GM23248 (cell line): ENCODE results near the gene MPRIP. TPM values are rescaled to one million over a fixed set of nuclear protein-coding genes. Genes with fewer than 3 reads are reported as not detected.
A peak's percentile ranks its signal among the peaks of the same experiment; 100 is the strongest.

Source experiments
- DNase-seq: peaks from one replicate; pipeline ENCODE4 v3.0.0-alpha.2; 2015
- H2AFZ ChIP-seq: fragments of 200-600 bp; sonication (generic); 2 replicates; pipeline ENCODE4 v1.6.1; 2016; ENCODE audit warnings: antibody characterized with exemption
- H3F3A ChIP-seq: fragments of 200-600 bp; sonication (generic); 2 replicates; pipeline ENCODE4 v1.6.1; 2016; ENCODE audit warnings: mild to moderate bottlenecking, antibody characterized with exemption, mixed run types; ENCODE audit not compliant: insufficient read depth
- H3K27ac ChIP-seq: fragments of 200-600 bp; sonication (generic); 2 replicates; pipeline ENCODE4 v1.5.1; 2016; ENCODE audit warnings: mild to moderate bottlenecking
- H3K27me3 ChIP-seq: fragments of 200-600 bp; sonication (generic); replicated peaks from 2 replicates; pipeline ENCODE4 v1.6.1; 2016; ENCODE audit warnings: mild to moderate bottlenecking; ENCODE audit not compliant: insufficient read depth
- H3K36me3 ChIP-seq: fragments of 200-600 bp; sonication (generic); 2 replicates; pipeline ENCODE4 v1.6.1; 2016; ENCODE audit warnings: low read depth, mild to moderate bottlenecking
- H3K4me1 ChIP-seq: fragments of 200-600 bp; sonication (generic); 2 replicates; pipeline ENCODE4 v1.6.1; 2016; ENCODE audit warnings: mild to moderate bottlenecking; ENCODE audit not compliant: insufficient read depth
- H3K4me2 ChIP-seq: fragments of 200-600 bp; sonication (generic); one replicate; pipeline ENCODE4 v1.6.1; 2016; ENCODE audit warnings: mild to moderate bottlenecking; ENCODE audit not compliant: unreplicated experiment
- H3K4me3 ChIP-seq: fragments of 200-600 bp; sonication (generic); 2 replicates; pipeline ENCODE4 v1.5.1; 2016; ENCODE audit warnings: mild to moderate bottlenecking
- H3K79me2 ChIP-seq: fragments of 200-600 bp; sonication (generic); 2 replicates; pipeline ENCODE4 v1.6.1; 2016; ENCODE audit warnings: mild to moderate bottlenecking; ENCODE audit not compliant: insufficient read depth
- H3K9ac ChIP-seq: fragments of 200-600 bp; sonication (generic); 2 replicates; pipeline ENCODE4 v1.6.1; 2016; ENCODE audit warnings: mild to moderate bottlenecking
- H3K9me2 ChIP-seq: fragments of 200-600 bp; sonication (generic); 2 replicates; pipeline ENCODE4 v1.6.1; 2016; ENCODE audit warnings: mixed run types, mild to moderate bottlenecking, moderate library complexity; ENCODE audit not compliant: insufficient read depth
- H3K9me3 ChIP-seq: fragments of 200-600 bp; sonication (generic); one replicate; pipeline ENCODE4 v1.6.1; 2017; ENCODE audit warnings: low read depth
- H4K20me1 ChIP-seq: fragments of 200-600 bp; sonication (generic); 2 replicates; pipeline ENCODE4 v1.6.0; 2016; ENCODE audit not compliant: insufficient read depth
- EZH2 ChIP-seq: fragments of 200-600 bp; sonication (generic); IDR thresholded peaks from 2 replicates; pipeline ENCODE4 v1.6.1; 2018; ENCODE audit warnings: antibody characterized with exemption, mild to moderate bottlenecking; ENCODE audit not compliant: insufficient read depth, poor library complexity, severe bottlenecking
- EZH2phosphoT487 ChIP-seq: fragments of 200-600 bp; sonication (generic); IDR thresholded peaks from 2 replicates; pipeline ENCODE4 v1.6.1; 2018; ENCODE audit warnings: antibody characterized with exemption, moderate library complexity, mild to moderate bottlenecking, low read depth; ENCODE audit not compliant: insufficient read depth
- WGBS, 2 experiments: methylation state at CpG; one replicate each; pipeline ENCODE4 v1.1.6; 2015 to 2017; ENCODE audit warnings: low lambda C conversion rate in 2 of 2, low coverage in 1 of 2; ENCODE audit errors: missing lambda C conversion rate in 2 of 2; 5-methylcytosine and 5-hydroxymethylcytosine counted together
- in situ Hi-C: fragments of 300-500 bp; cut with MboI; formaldehyde crosslinking; loops from 2 replicates; pipeline ENCODE4 v1.15.0; 2020
- polyA plus RNA-seq: library from polyadenylated mRNA; unstranded; fragments of >200 nt; fragmentation: Nextera tagmentation; extraction: Ambion mirVana; gene quantifications from 2 replicates; pipeline ENCODE4 v1.2.1, GENCODE V29; 2016
- total RNA-seq: library from RNA; depleted of rRNA; stranded (reverse); fragments of >200 nt; shearing (Covaris generic); gene quantifications from 2 replicates; pipeline ENCODE4 v1.2.3, GENCODE V29; 2014

Gene MPRIP
- total and polyA plus RNA-seq, 2 experiments from 2014 or later = 73.5 to 292 TPM

- Histone ChIP-seq H3K9ac (no peak overlapping the region), H3K4me1 (peaks cover 8% of the 10 kb centered on the region; the same call in 1 of the 2 replicates), H3K9me2 (no peaks in the 10 kb centered on the region), H3K36me3 (peaks cover 24% of the 10 kb centered on the region; the same call in 1 of the 2 replicates), H3K9me3 (no peaks in the 10 kb centered on the region), H3K27ac (no peak overlapping the region), H3K27me3 (no peaks in the 10 kb centered on the region), H3F3A (peaks cover 16% of the 10 kb centered on the region), H3K79me2 (peaks cover 35% of the 10 kb centered on the region; the same call in 1 of the 2 replicates), H2AFZ (no peak overlapping the region), H4K20me1 (no peaks in the 10 kb centered on the region; the same call in 1 of the 2 replicates), H3K4me3 (no peak overlapping the region), H3K4me2 (no peak overlapping the region)
- no peak for DNase-seq
- TF ChIP-seq EZH2phosphoT487 (no peak), EZH2 (no peak)
- in situ Hi-C loops = no loop called here
- 87 to 88% methylated on average over 25 to 30 of the region's 30 CpGs for WGBS, 2 experiments
Observed at GRCh38 chr17:17137731-17138585, 95.7 kb downstream of the MPRIP start.

GRCh38 chr17:17139972-17140589 lies 97.8 kb downstream of the MPRIP start:
- peaks cover 28% of the 10 kb centered on the region; the same call in 1 of the 2 replicates for H3K36me3 ChIP-seq
- H3K4me3 ChIP-seq = no peak overlapping the region
- no peaks in the 10 kb centered on the region for H3K27me3 ChIP-seq
- H3K9me3 ChIP-seq = no peaks in the 10 kb centered on the region
- H4K20me1 ChIP-seq = no peaks in the 10 kb centered on the region; the same call in 1 of the 2 replicates
- peak overlapping the region; percentile 54 for H3K9ac ChIP-seq
- H3F3A ChIP-seq = peaks cover 16% of the 10 kb centered on the region
- 86 to 87% methylated on average over 7 of the region's 7 CpGs for WGBS, 2 experiments
- peaks cover 16% of the 10 kb centered on the region; the same call in 1 of the 2 replicates for H3K79me2 ChIP-seq
- peak overlapping the region; percentile 43 for H3K27ac ChIP-seq
- no peak for TF ChIP-seq EZH2phosphoT487
- TF ChIP-seq EZH2 = no peak
- no peak for DNase-seq
- in situ Hi-C loops = no loop called here
- peaks cover 8% of the 10 kb centered on the region; the same call in 1 of the 2 replicates for H3K4me1 ChIP-seq
- H2AFZ ChIP-seq = no peak overlapping the region
- H3K9me2 ChIP-seq = no peaks in the 10 kb centered on the region
- H3K4me2 ChIP-seq = no peak overlapping the region

GRCh38 chr17:17140590-17140980 lies 98.3 kb downstream of the MPRIP start:
- peak; percentile 83 for DNase-seq
- H3K27me3 ChIP-seq = no peaks in the 10 kb centered on the region
- 51 to 52% methylated on average over 5 of the region's 5 CpGs for WGBS, 2 experiments
- TF ChIP-seq EZH2 (no peak), EZH2phosphoT487 (no peak)
- H3K4me1 ChIP-seq = peaks cover 8% of the 10 kb centered on the region; the same call in 1 of the 2 replicates
- no peak overlapping the region for H3K4me3 ChIP-seq
- peaks cover 16% of the 10 kb centered on the region for H3F3A ChIP-seq
- H3K79me2 ChIP-seq = peaks cover 15% of the 10 kb centered on the region; the same call in 1 of the 2 replicates
- in situ Hi-C loops = no loop called here
- H2AFZ ChIP-seq = no peak overlapping the region
- H4K20me1 ChIP-seq = no peaks in the 10 kb centered on the region; the same call in 1 of the 2 replicates
- H3K9ac ChIP-seq = peak overlapping the region; percentile 54
- H3K27ac ChIP-seq = peak overlapping the region; percentile 43
- H3K9me3 ChIP-seq = no peaks in the 10 kb centered on the region
- H3K36me3 ChIP-seq = peaks cover 33% of the 10 kb centered on the region; the same call in 1 of the 2 replicates
- H3K9me2 ChIP-seq = no peaks in the 10 kb centered on the region
- no peak overlapping the region for H3K4me2 ChIP-seq

- Histone ChIP-seq H4K20me1 (no peaks in the 10 kb centered on the region; the same call in 1 of the 2 replicates), H3K36me3 (peaks cover 36% of the 10 kb centered on the region; the same call in 1 of the 2 replicates), H3K4me1 (peaks cover 8% of the 10 kb centered on the region; the same call in 1 of the 2 replicates), H3K9ac (no peak overlapping the region), H3K27me3 (no peaks in the 10 kb centered on the region), H3F3A (peaks cover 16% of the 10 kb centered on the region), H3K9me2 (no peaks in the 10 kb centered on the region), H3K79me2 (peaks cover 14% of the 10 kb centered on the region; the same call in 1 of the 2 replicates), H3K27ac (no peak overlapping the region), H2AFZ (no peak overlapping the region), H3K4me3 (no peak overlapping the region), H3K4me2 (no peak overlapping the region), H3K9me3 (no peaks in the 10 kb centered on the region)
- in situ Hi-C loops = no loop called here
- 75 to 83% methylated on average over 12 of the region's 12 CpGs for WGBS, 2 experiments
- no peak for DNase-seq
- no peak for TF ChIP-seq EZH2
- no peak for TF ChIP-seq EZH2phosphoT487
Observed at GRCh38 chr17:17141279-17141678, 99.0 kb downstream of the MPRIP start.
